Uterus (tissue), 2 donors: Measurements from ENCODE around the gene RTP5.

Experiments used
- POLR2A ChIP-seq, 2 donors: fragments of 450-650 bp; IDR thresholded peaks; one replicate each; pipeline ENCODE4 v1.6.1; 2016; ENCODE audit warnings: antibody characterized with exemption in 2 of 2, mild to moderate bottlenecking in 1 of 2, moderate library complexity in 1 of 2
- TF ChIP-seq, protein P1 (sequence below), 4 experiments: fragments of 200-600 bp in 2 of 4; fragments of 450-650 bp in 2 of 4; sonication (generic) in 2 of 4; IDR thresholded peaks; one replicate each; pipeline ENCODE4 v1.5.1; 2016 to 2019; ENCODE audit warnings: antibody characterized with exemption in 4 of 4, mild to moderate bottlenecking in 2 of 4, moderate library complexity in 1 of 4

DNA sequence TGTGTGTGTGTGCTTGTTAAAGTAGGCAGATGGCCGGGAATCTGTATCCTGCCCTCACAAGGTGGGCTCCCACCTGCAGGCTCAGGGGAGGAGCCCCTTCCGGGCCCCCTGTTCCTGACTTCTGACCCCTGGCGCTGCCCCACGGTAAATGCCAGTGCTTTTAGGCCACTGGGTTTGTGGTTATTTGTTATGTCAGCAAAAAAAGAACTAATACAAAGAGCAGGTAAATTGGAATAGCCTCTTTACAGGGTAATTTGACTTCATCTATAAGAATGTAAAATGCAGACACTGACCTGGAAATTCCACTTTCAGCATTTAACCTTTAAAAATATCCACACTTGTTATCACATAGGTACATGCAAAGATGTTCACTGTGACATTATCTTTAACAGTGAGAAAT, 44.2 kb downstream of the RTP5 start:
- TF ChIP-seq, protein P1, sequence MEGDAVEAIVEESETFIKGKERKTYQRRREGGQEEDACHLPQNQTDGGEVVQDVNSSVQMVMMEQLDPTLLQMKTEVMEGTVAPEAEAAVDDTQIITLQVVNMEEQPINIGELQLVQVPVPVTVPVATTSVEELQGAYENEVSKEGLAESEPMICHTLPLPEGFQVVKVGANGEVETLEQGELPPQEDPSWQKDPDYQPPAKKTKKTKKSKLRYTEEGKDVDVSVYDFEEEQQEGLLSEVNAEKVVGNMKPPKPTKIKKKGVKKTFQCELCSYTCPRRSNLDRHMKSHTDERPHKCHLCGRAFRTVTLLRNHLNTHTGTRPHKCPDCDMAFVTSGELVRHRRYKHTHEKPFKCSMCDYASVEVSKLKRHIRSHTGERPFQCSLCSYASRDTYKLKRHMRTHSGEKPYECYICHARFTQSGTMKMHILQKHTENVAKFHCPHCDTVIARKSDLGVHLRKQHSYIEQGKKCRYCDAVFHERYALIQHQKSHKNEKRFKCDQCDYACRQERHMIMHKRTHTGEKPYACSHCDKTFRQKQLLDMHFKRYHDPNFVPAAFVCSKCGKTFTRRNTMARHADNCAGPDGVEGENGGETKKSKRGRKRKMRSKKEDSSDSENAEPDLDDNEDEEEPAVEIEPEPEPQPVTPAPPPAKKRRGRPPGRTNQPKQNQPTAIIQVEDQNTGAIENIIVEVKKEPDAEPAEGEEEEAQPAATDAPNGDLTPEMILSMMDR (IDR thresholded peaks at IDR 0.05) = no peak
- no peak for TF ChIP-seq POLR2A (IDR thresholded peaks at IDR 0.05)
